ENCODE results near the gene JMJD8. TPM values are rescaled to one million over a fixed set of nuclear protein-coding genes. Genes with fewer than 3 reads are reported as not detected.

JMJD8 gene
- total RNA-seq, 4 donors from 2014 or later, result 45.6 to 56.1 (median 51.9) TPM

- H3K27me3 ChIP-seq, result no peaks in the 10 kb centered on the region
These were observed 11.8 kb downstream of the JMJD8 start for GRCh38 chr16:672371-672770.

GRCh38 chr16:671353-672131, 12.6 kb downstream of the JMJD8 start:
- no peaks in the 10 kb centered on the region for H3K9me3 ChIP-seq
- TF ChIP-seq POLR2A (IDR thresholded peaks at IDR 0.05) (no peak), CTCF (IDR thresholded peaks at IDR 0.05) (no peak)
- no peaks in the 10 kb centered on the region for H3K27me3 ChIP-seq
- H3K27ac ChIP-seq, result no peak overlapping the region
- peaks cover 12 to 39% (median 23%) of the 10 kb centered on the region in 4 donors for H3K4me1 ChIP-seq
- no peak for DNase-seq
- no peak overlapping the region for H3K4me3 ChIP-seq
- peaks cover 0 to 50% (median 0%) of the 10 kb centered on the region in 3 donors for H3K36me3 ChIP-seq

More at GRCh38 chr16:672371-672770, 11.8 kb downstream of the JMJD8 start:
- TF ChIP-seq POLR2A (IDR thresholded peaks at IDR 0.05) (no peak), CTCF (IDR thresholded peaks at IDR 0.05) (no peak)
- no peak overlapping the region for H3K27ac ChIP-seq
- H3K36me3 ChIP-seq, result peaks cover 0 to 50% (median 0%) of the 10 kb centered on the region in 3 donors
- no peak for DNase-seq
- no peaks in the 10 kb centered on the region for H3K9me3 ChIP-seq
- H3K4me3 ChIP-seq, result no peak overlapping the region
- H3K4me1 ChIP-seq, result peaks cover 13 to 43% (median 23%) of the 10 kb centered on the region in 4 donors

GRCh38 chr16:670485-671352, 13.4 kb downstream of the JMJD8 start:
- Histone ChIP-seq H3K36me3 (peaks cover 0 to 50% (median 0%) of the 10 kb centered on the region in 3 donors), H3K27ac (no peak overlapping the region), H3K4me1 (peaks cover 5 to 31% (median 16%) of the 10 kb centered on the region in 4 donors), H3K4me3 (no peak overlapping the region), H3K9me3 (no peaks in the 10 kb centered on the region), H3K27me3 (no peaks in the 10 kb centered on the region)
- DNase-seq, result no peak
- TF ChIP-seq CTCF (IDR thresholded peaks at IDR 0.05), result no peak
- TF ChIP-seq POLR2A (IDR thresholded peaks at IDR 0.05), result no peak

GRCh38 chr16:669666-670065, 14.5 kb downstream of the JMJD8 start:
- H3K4me1 ChIP-seq, result peaks cover 3 to 22% (median 9%) of the 10 kb centered on the region in 4 donors
- H3K9me3 ChIP-seq, result no peaks in the 10 kb centered on the region
- H3K4me3 ChIP-seq, result no peak overlapping the region
- TF ChIP-seq POLR2A (IDR thresholded peaks at IDR 0.05) (no peak), CTCF (IDR thresholded peaks at IDR 0.05) (no peak)
- H3K36me3 ChIP-seq, result peaks cover 0 to 50% (median 0%) of the 10 kb centered on the region in 3 donors
- no peaks in the 10 kb centered on the region for H3K27me3 ChIP-seq
- H3K27ac ChIP-seq, result no peak overlapping the region
- no peak for DNase-seq

GRCh38 chr16:668519-669171, 15.5 kb downstream of the JMJD8 start:
- Histone ChIP-seq H3K4me1 (peaks cover 3 to 18% (median 9%) of the 10 kb centered on the region in 4 donors), H3K27ac (peak overlapping the region; percentile 83 to 93 (median 86)), H3K27me3 (no peaks in the 10 kb centered on the region), H3K9me3 (no peaks in the 10 kb centered on the region), H3K4me3 (peak overlapping the region; percentile 82 to 99 (median 90)), H3K36me3 (peaks cover 0 to 44% (median 0%) of the 10 kb centered on the region in 3 donors)
- TF ChIP-seq CTCF (IDR thresholded peaks at IDR 0.05) (no peak), POLR2A (IDR thresholded peaks at IDR 0.05) (no peak)
- DNase-seq, result no peak
